Myocyte (in vitro differentiated cells): Measurements from ENCODE around the gene SCLT1. TPM values are rescaled to one million over a fixed set of nuclear protein-coding genes. Genes with fewer than 3 reads are reported as not detected.

Source experiments
- DNase-seq: peaks from one replicate; pipeline ENCODE4 v3.0.0-alpha.2; 2012; ENCODE audit warnings: low read depth
- total RNA-seq: library from RNA; depleted of rRNA; stranded (reverse); fragments of >200 nt; gene quantifications from 2 replicates; pipeline ENCODE4 v1.2.3, GENCODE V29; 2014

The SCLT1 gene
- total RNA-seq, 1 donor from 2014 or later: 5.2 TPM

DNA sequence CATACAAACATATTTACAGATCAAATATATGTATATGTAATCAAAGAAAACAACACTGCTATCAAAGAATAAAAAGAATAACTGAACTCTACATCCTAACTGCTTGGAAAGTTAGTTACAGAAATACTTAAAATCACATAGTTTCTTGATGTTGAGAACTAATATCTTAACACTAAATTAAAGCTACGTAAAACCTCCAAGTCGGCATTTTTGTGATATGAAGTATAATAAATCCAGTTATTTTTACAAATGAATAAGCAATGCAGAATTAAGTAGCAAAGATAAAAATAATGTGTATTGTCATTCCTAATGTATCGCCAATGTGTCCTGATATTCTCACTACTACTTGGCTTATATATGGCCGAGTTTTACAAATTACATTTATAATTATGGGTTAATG is 215.4 kb downstream of the SCLT1 start:
- no peak for DNase-seq

DNA sequence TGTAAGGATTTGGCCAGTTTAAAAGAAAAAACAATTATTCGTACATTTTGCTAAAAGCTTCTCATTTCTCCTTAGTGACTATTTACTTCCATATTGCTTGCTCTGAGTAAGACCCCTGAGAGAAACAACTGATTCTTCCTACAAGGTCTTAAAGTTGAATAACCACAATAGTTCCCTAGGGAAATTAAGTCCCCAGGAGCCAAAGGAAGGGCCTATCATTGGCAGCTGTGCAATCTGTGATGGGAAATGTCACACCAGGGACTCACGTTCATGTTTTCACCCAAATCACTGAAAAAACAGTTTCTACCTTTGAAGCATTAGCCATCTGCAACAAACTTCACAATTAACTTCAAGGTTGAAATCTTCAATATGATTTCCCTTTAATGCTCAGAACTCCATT is 217.1 kb downstream of the SCLT1 start:
- DNase-seq: no peak

GRCh38 chr4:128871948-128872347 is 221.4 kb downstream of the SCLT1 start:
- no peak for DNase-seq

DNA sequence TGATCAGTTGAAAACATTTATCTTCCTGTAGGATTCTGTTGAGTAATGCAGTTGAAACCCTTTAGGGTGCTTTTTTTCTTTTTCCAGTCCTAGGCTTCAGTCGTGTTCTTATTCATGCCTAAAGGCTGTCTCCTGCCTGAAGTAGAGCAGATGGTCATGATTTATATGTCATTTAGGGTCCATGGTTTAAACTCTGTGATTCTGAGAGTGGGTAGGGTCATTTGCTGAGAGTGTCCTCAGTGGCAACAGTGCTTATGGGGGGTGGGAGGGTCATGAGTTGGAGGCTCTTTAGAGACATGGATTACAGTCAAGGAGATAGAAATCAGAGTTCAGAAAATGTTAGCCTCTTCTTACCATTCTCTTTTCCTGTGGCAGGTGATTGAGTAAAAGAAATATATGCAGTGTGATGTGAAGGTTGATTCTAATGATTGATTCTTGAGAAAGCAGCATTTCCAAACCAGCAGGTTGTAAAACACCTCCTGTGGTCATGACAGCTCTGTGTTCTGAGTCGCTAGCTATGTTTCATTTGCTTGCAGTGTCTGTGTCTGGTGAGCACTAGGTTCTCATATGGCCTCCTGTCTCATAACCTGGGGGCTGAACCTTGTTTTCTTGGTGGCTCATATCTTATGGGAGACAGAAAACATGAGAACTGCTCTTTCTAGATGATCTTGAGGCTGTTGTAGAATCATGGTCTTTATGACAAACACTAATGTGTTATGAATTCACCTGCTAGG is 223.4 kb downstream of the SCLT1 start:
- no peak for DNase-seq

DNA sequence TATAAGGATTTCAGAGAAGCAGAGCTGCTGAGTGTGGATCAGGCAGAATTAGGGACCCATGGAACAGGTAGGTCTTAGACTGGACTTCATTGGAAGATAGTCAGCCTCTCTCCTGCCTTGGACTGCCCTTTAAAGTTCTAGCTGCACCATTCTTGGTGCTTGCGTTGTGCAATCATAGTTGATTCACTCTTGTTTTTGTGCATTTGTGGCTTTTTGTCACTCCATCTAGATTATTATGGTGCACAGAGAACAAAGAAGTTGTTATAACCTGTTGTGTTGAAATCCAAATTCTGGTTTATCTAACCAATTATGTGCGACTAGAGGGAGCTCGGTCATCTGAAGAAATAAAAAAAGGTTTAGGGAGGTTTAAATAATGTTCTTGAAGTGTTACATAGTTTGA is 224.6 kb downstream of the SCLT1 start:
- DNase-seq: no peak

GRCh38 chr4:128866691-128867090 is 226.6 kb downstream of the SCLT1 start:
- no peak for DNase-seq

GRCh38 chr4:128866269-128866668 is 227.1 kb downstream of the SCLT1 start:
- no peak for DNase-seq

GRCh38 chr4:128865132-128865531 is 228.2 kb downstream of the SCLT1 start:
- DNase-seq: no peak

DNA sequence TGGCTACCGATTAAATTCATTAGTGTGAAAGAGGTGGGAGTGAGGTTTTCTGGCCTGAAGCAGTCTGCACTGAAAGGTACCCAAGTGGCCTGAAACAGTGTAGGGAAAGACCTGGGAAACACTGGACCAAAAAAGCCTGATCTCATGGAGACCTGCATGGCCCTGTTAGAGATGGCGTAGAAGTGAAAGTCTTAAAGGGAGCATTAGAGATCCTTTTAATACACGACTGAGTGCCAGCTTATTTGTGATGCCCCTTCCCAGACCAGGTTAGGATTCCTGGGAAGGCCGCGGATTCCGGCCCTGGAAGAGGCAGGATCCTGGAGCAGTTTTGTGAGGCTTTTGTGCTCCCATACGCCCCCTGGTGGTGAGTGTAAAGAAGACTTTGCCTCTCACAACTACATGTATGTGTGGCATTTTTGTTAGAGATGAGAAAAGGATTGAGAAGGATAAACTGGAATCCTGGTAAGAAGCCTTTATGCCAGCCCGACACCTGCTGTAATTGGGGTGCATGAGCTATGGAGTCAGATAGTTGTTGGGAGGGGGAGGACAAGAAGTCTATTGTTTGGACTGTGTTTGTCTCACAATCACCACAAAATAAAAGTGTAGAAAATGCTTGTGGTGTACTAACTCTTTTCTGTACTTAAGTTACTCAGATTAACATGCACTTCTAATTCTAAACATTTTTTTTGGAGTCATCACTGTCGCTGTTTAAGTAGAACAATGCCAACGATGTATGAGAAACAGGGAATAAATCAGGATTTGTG is 229.8 kb downstream of the SCLT1 start:
- peak; percentile 88 for DNase-seq

GRCh38 chr4:128862608-128863311 is 230.6 kb downstream of the SCLT1 start:
- no peak for DNase-seq

GRCh38 chr4:128861856-128862518 is 231.4 kb downstream of the SCLT1 start:
- DNase-seq: no peak

DNA sequence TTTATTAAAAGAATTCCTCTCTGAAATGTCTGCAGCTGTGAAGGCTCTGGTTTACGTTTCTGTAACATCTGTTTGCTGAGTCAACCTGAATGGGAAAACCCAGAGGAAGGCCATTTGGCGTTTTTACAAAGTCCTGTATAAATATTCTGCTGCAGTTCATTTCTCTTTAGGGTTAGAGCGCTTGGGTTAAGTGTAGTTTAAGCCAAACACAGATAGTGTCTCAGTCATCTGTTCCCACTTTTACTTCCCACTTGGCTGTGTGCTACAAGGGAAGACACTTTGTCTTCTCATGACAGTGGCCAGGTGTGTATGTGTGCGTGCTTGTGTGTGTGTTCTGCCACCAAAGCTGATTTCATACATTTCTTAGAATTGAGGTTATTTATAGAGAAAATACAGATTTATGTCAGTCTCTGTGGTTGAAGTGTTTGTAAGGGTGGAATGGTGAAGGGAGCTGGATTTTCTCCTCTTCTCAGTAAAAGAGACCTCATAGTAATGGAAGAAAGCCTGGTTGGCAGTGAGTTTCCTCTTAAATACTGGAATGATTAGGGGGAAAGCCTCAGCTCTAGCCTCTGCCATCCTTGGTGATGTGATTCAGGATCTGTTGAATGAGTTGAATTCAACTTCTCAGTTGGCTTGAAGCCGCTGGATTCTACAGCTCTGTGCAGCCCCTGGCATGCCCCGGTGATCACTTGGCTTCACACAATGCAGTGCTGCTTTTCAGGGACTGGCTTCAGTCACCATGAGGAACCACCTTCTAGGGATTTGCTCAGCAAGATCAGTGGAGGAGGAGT is 233.3 kb downstream of the SCLT1 start:
- DNase-seq: peak; percentile 54

DNA sequence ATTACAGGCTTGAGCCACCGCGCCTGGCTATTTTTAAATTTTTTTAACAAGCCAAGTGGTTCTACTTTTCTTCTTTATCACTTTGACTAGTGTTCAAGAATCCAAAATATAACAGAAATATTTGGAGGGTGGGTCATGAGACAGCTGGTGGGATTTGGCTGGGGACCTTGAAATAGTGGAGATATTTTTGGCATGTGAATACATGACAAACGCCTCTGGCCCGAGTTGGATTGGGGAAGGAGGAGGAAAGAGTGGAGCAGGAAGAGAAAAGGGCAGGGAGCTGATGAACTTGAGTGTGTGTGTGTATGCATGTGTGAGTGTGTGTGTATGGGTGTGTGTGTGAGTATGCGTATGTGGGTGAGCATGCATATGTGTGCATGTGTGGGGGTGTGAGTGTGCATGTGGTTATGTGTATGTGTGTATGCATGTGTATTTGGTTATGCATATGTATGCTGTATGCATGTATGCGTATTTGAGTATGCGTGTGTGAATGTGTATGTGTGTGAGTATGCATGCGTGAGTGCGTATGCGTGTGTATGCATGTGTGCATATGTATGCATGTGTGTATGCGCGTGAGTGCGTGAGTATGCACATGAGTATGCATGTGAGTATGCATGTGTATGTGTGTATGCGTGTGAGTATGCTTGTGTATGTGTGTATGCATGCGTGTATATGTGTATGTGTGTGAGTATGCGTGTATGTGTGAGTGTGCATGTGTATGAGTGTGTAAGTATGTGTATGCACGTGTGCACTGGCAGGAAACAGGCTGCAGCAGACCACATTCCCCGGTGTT is 234.3 kb downstream of the SCLT1 start:
- DNase-seq: peak; percentile 93

- peak; percentile 15 for DNase-seq
Measured at GRCh38 chr4:128856246-128856645, 237.1 kb downstream of the SCLT1 start.

DNA sequence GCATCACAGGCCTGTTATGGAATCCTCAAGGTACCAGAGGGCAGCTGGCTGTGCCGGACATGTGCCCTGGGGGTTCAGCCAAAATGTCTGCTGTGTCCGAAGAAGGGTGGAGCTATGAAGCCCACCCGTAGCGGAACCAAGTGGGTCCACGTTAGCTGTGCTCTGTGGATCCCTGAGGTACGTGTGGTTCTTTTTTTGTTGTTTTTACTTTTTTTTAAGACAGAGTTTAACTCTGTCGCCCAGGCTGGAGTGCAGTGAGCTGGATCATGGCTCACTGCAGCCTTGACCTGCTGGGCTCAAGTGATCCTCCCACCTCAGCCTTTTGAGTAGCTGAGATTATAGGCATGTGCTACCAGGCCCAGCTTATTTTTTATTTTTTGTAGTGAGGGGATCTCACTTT is 237.7 kb downstream of the SCLT1 start:
- DNase-seq: no peak

DNA sequence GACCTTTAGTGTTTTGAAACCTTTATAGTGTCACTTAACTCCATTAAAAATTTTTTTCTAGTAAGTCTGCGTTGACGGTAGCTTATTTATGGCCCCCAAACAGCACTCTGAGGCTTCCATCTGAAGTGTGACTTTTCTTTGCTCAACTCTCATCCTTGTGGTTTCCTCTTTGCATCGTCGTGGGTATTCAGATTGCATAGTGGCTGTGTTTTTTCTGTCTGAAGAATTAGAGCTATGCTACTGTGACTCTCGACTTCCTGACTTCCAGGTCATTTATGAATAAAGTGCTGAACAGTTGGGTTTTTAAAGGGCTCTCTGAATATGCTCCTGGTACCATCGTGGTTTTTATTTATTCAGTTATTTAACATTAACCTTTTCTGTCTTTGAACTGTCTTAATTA is 238.9 kb downstream of the SCLT1 start:
- DNase-seq: peak; percentile 36

DNA sequence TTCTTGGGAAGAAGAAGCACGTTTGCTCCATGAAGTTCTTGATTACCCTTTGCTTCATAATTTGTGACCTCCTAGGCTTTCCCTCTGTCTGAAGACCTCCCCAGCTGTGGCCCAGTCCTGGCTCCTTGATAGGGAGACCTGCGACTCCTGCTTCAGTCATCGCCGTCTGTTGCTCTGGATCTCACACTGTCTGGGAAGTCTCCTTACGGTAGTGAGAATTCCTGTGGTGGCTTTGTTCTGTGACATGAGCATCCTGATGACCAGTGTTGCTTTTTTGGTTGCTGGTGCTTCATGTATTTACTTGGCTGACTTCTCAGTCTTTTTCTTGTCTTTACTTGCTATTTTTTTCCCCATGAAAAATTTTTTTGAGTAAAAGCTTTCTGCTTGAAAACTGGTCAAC is 239.6 kb downstream of the SCLT1 start:
- DNase-seq: peak; percentile 60

- no peak for DNase-seq
Measured at GRCh38 chr4:128850252-128850651, 243.1 kb downstream of the SCLT1 start.

DNA sequence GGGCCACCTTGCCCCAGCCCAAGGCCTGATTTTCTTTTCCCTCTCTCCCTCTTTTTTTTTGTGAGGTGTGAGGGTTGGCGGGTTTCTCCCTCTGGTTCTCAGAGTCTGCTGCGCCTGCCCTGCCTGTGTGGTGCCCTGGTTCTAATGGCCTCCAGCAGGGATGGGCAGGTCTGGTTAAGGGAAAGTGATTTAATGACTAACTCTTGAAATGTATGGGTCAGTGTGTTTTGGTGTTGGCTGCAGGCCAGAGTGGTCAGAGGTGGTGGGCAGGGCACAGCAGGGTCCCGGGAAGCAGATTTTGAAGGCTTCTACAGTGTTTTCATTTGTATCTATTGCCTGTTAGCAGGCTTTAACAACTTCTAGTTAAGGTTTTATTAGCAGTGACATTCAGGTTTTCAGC is 244.9 kb downstream of the SCLT1 start:
- DNase-seq: no peak
